Glutamatergic neuron (in vitro differentiated cells): ENCODE data around the gene CDC25A. TPM values are rescaled to one million over a fixed set of nuclear protein-coding genes. Genes with fewer than 3 reads are reported as not detected.
A peak's percentile ranks its signal among the peaks of the same experiment; 100 is the strongest.

ENCODE experiments used
- DNase-seq: peaks from one replicate; pipeline ENCODE4 v3.0.0; 2022
- H3K27ac Mint-ChIP-seq: one replicate; pipeline ENCODE4 v1.8.0; 2020; ENCODE audit warnings: mild to moderate bottlenecking, mixed read lengths, inconsistent platforms; ENCODE audit not compliant: unreplicated experiment
- H3K27me3 Mint-ChIP-seq: one replicate; pipeline ENCODE4 v1.8.0; 2020; ENCODE audit warnings: mild to moderate bottlenecking, moderate library complexity, mixed read lengths, inconsistent platforms; ENCODE audit not compliant: unreplicated experiment
- H3K36me3 Mint-ChIP-seq: one replicate; pipeline ENCODE4 v1.8.0; 2020; ENCODE audit warnings: mild to moderate bottlenecking, mixed read lengths, inconsistent platforms; ENCODE audit not compliant: unreplicated experiment
- H3K4me1 Mint-ChIP-seq: one replicate; pipeline ENCODE4 v1.8.0; 2020; ENCODE audit warnings: mild to moderate bottlenecking, low read depth, mixed read lengths, inconsistent platforms; ENCODE audit not compliant: unreplicated experiment
- H3K4me3 Mint-ChIP-seq: one replicate; pipeline ENCODE4 v1.8.0; 2020; ENCODE audit warnings: mild to moderate bottlenecking, mixed read lengths, inconsistent platforms; ENCODE audit not compliant: unreplicated experiment
- H3K9me3 Mint-ChIP-seq: one replicate; pipeline ENCODE4 v1.8.0; 2020; ENCODE audit warnings: mild to moderate bottlenecking, moderate library complexity, mixed read lengths, inconsistent platforms; ENCODE audit not compliant: unreplicated experiment
- CTCF ChIP-seq: fragments of 200-600 bp; sonication (generic); IDR thresholded peaks from one replicate; pipeline ENCODE4 v1.5.0; 2021; ENCODE audit not compliant: partially characterized antibody, unreplicated experiment
- long read RNA-seq: library from polyadenylated mRNA; unstranded; transcript quantifications from one replicate; pipeline ENCODE4 v2.0.0, GENCODE V29; 2020; ENCODE audit not compliant: unreplicated experiment
- total RNA-seq: library from RNA; stranded (reverse); fragmentation: NEBNext Ultra II Directional; extraction: Animal tissue kit (Norgen Biotek cat#: 25700); gene quantifications from one replicate; pipeline ENCODE4 v1.2.1, GENCODE V29; 2021; ENCODE audit not compliant: unreplicated experiment

CDC25A gene
- total RNA-seq, result 11.8 TPM
- long read RNA-seq, result 0 reads

- H3K27ac Mint-ChIP-seq, result peak within 1 kb of the TSS; percentile 86
- peaks cover 10% of the 10 kb centered on the region for H3K27me3 Mint-ChIP-seq
- H3K4me3 Mint-ChIP-seq, result peak within 1 kb of the TSS; percentile 95
- no peaks in the 10 kb centered on the region for H3K36me3 Mint-ChIP-seq
- H3K9me3 Mint-ChIP-seq, result peaks cover 6% of the 10 kb centered on the region
- DNase-seq, result peak; percentile 94
- TF ChIP-seq CTCF, result no peak
- H3K4me1 Mint-ChIP-seq, result peaks cover 8% of the 10 kb centered on the region
Measured at GRCh38 chr3:48188266-48189201, at the start of gene CDC25A. Gene CDC25A (minus strand): TSS chr3:48188417. CDS start chr3:48187947, 470 bp downstream.

GRCh38 chr3:48236531-48236930, 48.3 kb upstream of the CDC25A start:
- peaks cover 12% of the 10 kb centered on the region for H3K9me3 Mint-ChIP-seq
- H3K4me3 Mint-ChIP-seq, result no peak overlapping the region
- TF ChIP-seq CTCF, result no peak
- H3K4me1 Mint-ChIP-seq, result peaks cover 24% of the 10 kb centered on the region
- DNase-seq, result no peak
- H3K27ac Mint-ChIP-seq, result no peak overlapping the region
- H3K27me3 Mint-ChIP-seq, result no peaks in the 10 kb centered on the region
- no peaks in the 10 kb centered on the region for H3K36me3 Mint-ChIP-seq

- no peak for DNase-seq
- H3K4me3 Mint-ChIP-seq, result peak overlapping the region; percentile 52
- TF ChIP-seq CTCF, result no peak
Measured at GRCh38 chr3:48233542-48233941, 45.3 kb upstream of the CDC25A start.

GRCh38 chr3:48232734-48233133, 44.5 kb upstream of the CDC25A start:
- no peaks in the 10 kb centered on the region for H3K27me3 Mint-ChIP-seq
- no peak overlapping the region for H3K27ac Mint-ChIP-seq
- H3K36me3 Mint-ChIP-seq, result no peaks in the 10 kb centered on the region
- H3K9me3 Mint-ChIP-seq, result peaks cover 9% of the 10 kb centered on the region
- TF ChIP-seq CTCF, result peak; percentile 22
- peak overlapping the region; percentile 52 for H3K4me3 Mint-ChIP-seq
- DNase-seq, result peak; percentile 84
- H3K4me1 Mint-ChIP-seq, result peaks cover 13% of the 10 kb centered on the region

More at GRCh38 chr3:48233542-48233941, 45.3 kb upstream of the CDC25A start:
- peaks cover 13% of the 10 kb centered on the region for H3K4me1 Mint-ChIP-seq
- H3K27ac Mint-ChIP-seq, result no peak overlapping the region
- no peaks in the 10 kb centered on the region for H3K27me3 Mint-ChIP-seq
- no peaks in the 10 kb centered on the region for H3K36me3 Mint-ChIP-seq
- peaks cover 9% of the 10 kb centered on the region for H3K9me3 Mint-ChIP-seq

- TF ChIP-seq CTCF, result no peak
- DNase-seq, result no peak
- Mint-ChIP-seq H3K27me3 (no peaks in the 10 kb centered on the region), H3K4me3 (no peak overlapping the region), H3K9me3 (peaks cover 7% of the 10 kb centered on the region), H3K4me1 (peaks cover 11% of the 10 kb centered on the region), H3K36me3 (no peaks in the 10 kb centered on the region), H3K27ac (no peak overlapping the region)
Measured at GRCh38 chr3:48232232-48232631, 44.0 kb upstream of the CDC25A start.
